NCI-H2227 (cell line): Measurements from ENCODE around the gene AKAP6.

ENCODE experiments used
- DNase-seq: peaks from one replicate; lab custom pipeline; 2025; ENCODE audit not compliant: unreplicated experiment; lab: John Stamatoyannopoulos, UW

Gene AKAP6

DNA sequence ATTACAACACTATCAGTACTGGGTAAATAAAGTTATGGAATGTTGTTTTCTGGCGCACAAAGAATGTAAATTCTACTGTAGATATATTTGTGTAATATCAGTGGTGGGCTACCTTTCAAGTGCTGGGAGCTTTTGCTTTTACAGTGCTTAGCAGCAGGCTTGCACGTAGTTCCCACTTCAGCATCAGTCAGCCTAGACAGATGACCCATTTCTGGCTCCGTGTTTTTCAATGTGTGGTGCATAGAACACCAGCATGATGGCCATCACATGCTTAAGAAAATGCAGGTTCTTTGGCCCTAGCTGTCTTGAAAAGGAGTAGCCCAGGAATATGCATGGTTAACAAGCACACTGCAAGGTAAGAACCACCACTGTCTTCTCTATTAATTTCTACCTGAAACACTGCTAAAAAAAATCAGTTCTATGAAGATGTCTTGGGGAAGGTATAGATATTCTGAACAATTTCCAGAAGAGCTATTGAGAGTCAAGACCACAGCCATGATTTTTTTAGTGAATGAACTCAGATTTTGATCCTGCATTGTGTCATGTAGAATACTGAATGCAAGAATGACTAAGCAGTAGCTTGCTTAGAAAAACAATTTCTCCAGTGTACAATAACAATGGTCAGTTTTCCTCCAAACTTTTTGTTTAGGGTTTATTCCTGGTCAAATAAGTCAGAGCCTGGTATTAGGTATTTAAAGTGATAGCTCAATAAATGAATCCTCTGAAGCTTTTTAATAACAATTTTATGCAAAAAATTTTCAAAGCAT is 195.7 kb downstream of the AKAP6 start:
- no peak for DNase-seq

DNA sequence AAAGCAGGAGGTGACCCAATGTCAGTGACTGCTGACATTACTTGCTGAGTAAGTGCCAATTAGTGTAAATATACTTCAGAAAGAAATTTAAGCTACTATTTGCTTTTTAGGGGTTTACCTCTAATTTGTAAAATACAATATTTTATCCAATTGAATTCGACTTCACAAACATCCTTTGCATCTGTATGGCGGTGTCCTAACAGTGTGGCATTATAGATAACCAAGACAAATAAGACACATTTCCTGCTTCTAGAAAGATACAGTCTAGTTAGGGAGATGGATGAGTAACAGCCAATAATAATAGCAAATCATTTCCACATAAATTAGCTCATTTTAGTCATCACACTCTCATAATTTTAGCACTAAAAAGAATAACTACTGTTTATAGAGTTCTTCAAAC is 196.5 kb downstream of the AKAP6 start:
- no peak for DNase-seq

DNA sequence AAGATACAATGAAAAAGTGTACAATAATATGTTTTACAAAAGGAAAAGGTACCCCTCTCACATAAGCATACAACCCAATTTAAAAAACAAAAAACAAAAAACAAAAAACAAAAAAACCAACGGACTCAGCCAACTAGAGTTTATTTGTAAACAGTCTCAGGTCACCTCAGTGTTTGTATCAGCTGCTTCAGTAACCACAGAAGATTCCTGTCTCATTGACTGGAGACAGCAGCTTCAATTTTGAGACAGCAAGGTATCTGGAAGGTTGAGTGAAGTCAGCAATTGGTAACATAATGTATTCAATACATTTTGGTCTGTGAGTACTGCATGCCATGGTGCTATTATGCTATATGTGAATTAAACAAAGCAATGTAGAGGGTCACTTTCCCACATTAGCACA is 201.7 kb downstream of the AKAP6 start:
- DNase-seq, result no peak

DNA sequence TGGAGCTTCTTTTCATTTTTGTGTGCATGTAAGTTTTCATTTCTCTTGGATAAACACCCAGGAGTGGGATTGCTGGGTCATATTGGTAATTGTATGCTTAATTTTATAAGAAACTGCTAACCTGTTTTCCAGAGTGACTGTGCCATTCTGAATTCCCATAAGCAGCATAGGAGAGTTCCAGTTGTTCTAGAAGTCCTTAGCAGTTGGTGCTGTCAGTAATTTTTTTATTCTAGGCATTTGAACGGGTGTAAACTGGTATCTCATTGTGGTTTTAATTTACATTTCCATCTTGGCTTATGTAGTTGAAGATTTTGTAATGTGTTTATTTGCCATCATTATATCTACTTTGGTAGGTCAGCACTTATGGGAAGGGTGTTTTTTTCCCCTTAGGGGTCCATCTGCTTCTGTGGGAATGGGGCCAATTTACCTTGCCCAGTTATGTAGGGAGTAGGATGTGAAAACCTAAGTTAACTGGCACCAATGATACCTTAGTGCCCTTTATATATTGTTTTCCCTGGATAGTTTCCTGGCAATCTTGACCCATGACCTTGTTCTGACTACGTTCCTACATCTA is 202.9 kb downstream of the AKAP6 start:
- no peak for DNase-seq

DNA sequence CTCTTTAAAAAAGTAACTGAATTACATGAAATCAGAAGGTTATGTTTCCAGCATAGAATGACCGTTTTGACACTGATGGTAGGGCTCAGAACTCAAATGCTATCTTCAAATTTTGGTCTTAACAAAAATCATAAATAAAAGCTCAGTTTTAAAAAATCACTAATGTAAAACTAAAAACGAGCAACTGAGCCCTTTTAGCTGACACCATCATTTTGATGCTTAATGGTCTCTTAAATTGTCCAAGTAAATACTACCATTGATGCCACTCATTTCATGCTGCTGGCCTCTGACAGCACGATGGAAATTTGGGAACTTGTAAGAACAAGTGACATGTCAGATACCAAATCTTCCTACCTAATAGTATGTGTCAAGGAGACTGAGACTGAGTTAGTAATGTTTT is 205.0 kb downstream of the AKAP6 start:
- no peak for DNase-seq

DNA sequence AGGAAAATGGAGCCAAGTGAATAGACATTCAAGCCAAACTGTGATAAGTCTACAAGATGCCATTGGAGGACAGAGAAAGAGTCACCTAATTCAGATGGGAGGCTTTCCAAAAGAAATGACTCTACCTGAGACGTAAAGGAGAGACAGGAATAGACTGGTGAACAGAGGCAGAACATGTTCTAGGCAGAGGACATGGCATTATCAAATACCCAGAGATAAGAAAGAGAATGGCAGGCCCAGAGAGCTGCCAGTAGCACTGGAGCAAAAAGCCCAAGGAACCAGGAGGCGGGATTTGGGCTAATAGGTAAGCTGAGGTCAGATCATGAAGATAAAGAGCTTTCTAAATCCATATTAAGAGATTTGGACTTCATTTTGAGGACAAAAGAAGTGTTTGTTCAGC is 207.1 kb downstream of the AKAP6 start:
- DNase-seq, result no peak

DNA sequence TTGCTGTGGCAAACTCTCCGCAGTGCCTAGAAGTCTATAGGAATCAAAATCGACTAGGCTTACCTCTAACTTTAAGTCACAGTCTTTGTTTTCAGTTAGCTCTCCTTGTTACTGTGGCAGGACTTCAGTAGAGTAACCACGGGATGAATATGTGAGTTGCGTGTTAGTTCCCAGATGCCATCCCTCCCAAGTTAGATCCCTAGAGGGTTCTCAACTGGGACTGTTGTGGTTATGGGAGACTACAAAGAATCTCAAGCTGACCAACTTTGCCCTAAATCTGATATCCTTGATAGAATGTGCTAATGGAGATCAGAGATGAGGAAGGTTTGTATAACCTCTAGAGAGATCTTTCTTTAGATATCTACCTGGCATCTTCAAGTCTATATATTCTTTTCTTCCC is 208.1 kb downstream of the AKAP6 start:
- no peak for DNase-seq

DNA sequence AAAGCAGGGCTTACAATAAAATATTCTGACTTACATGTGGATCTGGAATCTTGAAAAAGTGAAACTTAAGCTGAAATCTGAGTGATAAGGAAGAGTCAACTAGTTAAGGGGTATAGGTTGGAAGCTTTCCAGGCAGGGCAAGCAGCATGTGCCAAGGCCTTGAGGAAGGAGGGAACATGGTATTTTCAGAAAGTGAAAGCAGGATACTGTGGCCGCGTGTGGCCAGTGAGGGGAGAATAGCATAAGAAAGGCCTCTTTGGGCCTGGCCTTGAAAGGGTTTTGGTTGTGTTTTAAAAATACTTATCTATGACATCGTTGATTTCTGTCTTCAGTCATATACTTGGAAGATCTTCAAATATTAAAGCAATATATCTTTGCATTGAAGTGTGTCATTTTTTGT is 213.4 kb downstream of the AKAP6 start:
- no peak for DNase-seq

DNA sequence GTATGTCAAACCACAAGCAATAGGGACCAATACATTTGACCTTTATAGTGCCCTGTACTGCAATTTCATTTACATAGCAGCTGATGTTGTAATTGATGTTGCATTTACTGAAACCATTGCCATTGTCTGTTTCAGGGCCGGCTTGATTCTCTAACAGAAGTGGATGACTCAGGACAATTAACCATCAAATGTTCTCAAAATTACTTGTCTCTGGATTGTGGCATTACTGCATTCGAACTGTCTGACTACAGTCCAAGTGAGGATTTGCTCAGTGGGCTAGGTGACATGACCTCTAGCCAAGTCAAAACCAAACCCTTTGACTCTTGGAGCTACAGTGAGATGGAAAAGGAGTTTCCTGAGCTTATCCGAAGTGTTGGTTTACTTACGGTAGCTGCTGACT is 216.0 kb downstream of the AKAP6 start:
- DNase-seq, result no peak

DNA sequence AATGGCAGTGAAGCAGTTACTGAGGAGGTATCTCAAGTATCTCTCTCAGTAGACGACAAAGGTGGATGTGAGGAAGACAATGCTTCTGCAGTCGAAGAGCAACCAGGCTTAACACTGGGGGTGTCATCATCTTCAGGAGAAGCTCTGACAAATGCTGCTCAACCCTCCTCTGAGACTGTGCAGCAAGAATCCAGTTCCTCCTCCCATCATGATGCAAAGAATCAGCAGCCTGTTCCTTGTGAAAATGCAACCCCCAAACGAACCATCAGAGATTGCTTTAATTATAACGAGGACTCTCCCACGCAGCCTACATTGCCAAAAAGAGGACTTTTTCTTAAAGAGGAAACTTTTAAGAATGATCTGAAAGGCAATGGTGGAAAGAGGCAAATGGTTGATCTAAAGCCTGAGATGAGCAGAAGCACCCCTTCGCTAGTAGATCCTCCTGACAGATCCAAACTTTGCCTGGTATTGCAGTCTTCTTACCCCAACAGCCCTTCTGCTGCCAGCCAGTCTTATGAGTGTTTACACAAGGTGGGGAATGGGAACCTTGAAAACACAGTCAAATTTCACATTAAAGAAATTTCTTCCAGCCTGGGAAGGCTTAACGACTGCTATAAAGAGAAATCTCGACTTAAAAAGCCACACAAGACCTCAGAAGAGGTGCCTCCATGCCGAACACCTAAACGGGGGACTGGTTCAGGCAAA is 216.6 kb downstream of the AKAP6 start:
- DNase-seq, result no peak

DNA sequence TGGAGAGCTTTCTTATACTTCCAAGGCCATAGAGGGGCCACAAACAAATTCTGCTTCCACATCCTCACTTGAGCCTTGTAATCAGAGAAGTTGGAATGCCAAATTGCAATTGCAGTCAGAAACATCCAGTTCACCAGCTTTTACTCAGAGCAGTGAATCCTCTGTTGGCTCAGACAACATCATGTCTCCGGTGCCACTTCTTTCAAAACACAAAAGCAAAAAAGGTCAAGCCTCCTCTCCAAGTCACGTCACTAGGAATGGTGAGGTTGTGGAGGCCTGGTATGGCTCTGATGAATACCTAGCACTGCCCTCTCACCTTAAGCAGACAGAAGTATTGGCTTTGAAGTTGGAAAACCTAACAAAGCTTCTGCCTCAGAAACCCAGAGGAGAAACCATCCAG is 217.1 kb downstream of the AKAP6 start:
- no peak for DNase-seq

DNA sequence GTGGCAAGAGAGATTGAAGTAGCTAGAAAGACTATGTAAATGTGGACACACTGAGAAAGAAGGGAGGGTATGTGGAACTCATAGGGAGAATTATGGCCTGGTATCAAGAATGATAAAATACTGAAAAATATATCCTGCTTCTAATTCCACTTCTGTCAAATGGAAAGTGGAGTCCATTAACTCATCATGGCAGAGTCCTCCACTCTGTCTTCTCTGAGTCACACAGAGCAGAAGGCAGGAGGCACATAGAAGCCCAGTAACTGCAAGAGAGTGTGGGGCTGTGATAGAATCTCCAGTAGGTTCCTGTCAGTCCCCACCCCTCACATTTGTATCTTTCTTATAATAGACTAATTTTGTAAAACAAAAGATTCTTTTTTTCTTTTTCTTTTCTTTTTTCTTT is 223.7 kb downstream of the AKAP6 start:
- no peak for DNase-seq

DNA sequence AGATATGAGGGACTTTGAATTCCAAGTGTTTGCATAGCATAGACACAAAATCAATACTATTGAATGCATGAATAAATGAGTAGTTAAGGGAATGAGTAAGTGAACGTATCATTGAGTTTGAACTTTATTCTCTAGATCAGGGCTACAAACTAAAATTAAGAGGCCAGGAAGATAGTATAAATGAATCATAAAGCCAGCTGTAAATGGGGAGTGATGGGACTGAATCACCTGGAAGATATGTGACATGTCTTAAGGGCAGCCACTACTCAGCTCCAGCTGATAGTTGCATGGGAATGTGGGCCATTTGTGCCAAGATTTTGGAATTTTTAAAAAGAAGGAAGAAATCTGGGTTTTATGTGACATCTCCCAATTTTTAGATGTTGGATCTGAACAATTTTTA is 229.9 kb downstream of the AKAP6 start:
- no peak for DNase-seq

DNA sequence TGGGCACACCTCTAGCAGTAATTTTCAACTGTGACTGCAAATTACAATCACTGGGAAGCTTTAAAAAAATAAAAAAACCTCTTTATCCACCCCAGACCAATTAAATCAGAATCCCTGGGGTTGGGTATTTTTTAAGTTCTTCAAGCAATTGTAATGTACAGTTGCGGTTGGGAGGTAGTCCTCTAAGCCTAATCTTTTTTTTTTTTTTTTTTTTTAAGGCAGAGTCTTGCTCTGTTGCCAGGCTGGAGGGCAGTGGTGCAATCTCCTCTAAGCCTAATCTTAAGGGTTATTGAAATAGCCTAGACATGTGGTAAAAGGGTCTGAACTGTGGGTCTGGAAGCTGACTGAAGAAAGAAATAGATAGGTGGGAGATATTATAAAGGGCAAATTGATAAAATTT is 230.5 kb downstream of the AKAP6 start:
- no peak for DNase-seq

DNA sequence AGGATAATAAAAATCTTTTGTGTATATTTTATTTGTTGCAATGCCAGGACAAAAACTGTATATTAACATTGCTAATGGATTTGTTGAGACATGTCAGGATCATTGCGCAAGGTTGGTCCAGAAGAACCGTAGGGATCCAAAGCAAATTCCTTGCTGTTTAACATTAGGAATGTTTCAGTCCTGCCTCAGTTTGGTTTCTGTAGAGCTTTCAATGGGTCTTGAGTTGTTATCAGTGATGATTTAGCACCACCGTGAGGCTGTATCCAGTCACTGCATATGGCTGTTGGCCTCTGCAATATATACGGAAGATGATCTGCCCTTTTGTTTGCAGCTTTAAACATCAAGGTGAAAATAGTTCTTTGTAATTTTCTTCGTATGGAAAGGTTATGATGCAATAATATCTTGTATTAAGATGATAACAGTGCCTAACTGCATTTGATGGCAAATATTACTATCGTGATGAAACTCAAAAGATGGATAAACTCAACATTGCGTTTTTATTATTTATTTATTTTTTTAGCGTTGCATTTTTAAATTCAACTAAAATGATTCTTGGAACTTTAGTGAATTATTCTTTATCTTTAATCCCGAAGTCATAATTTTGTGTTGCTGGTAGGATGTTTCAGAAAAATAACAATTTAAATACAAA is 231.2 kb downstream of the AKAP6 start:
- peak; percentile 79 for DNase-seq

DNA sequence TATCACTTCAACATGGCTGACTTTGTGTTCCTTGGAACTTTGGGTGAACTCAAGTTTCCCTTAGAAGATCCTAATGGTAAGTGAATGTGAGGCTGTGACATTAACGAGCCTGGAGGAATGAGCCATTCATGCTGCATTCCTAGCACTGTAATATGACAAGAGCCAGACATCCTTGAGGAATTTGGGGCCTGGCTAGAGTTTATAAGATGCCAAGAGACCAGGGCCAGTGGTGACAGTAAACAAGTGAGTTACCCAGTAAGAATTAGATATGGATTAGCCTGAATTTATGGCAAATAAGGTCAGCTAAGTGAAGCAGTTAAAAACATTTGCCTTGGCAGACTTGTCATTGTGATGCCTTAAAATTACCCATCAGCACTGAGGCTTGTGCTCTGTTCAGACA is 232.4 kb downstream of the AKAP6 start:
- DNase-seq, result no peak

DNA sequence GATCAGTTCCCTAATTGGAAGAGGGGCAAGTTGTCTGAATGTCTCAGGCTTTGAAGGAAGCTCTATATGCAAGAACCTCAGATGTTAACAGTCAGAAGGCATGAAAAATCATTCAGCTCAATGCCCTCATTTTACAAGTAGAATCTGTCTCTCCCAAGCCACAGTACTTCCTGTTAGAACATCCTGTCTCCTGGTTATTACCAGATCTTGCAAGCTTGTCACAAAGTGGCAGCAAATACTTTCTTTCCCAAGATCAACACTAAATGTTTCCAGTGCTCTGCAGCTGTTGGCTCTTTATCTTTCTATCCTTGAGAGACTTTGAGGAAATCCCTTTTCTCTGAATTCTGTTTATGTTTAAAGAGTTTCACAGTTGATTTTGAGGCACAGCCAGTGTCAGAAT is 235.5 kb downstream of the AKAP6 start:
- no peak for DNase-seq

DNA sequence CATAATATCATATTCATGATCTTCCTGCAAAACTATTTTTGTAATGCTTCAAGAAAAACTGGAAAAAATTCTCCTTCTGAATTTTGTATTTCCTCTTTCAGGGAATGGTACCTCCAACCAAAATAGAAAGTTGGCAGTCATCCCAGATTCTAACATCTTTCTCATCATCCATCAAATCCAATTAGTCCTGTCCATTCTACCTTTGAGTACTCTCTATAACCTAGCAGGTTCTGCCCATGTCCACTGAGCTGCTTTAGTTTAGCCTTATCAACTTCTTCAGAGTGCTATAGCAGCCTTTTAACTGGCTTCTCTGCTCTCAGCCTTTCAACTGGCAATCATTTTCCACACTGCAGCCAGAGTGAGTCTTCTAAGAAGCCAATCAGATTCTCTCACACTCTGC is 236.2 kb downstream of the AKAP6 start:
- peak; percentile 20 for DNase-seq

DNA sequence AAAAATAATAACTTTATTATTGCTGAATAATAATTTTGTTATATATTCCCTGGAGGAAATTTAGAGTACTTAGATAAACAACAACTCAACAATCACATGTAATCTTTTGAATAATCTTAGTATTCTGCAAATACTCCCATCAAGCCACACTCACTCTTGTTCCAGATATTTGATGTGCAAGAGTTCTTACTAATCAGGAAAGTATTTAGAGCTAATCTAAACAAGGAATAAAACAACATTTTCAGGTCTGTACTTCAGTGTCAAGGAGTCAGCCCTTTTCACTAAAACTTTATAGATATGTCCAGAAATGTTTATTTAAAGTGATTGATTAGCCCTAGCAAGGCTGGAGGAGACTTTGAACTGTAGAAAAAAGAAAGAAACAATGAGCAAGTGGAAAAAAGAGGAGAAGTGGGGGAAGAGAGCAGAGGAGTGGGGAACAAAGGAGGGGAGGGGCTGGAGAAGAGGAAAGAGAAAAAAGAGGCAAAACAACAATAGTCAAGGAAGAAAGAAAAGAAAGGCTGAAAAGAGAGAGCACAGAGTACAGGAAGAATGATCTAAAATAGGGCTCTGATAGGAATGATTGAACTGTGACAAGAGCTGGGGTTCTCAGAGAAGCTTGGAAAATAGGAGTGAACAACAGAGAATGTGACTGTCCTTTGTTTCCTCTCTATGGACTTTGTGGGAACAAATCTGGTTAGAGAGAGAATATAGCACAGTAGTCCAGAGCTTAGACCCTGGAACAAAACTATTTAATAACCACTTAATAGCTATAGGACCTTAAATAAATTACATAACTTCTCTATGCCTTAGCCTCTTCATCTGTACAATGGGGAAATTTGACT is 238.7 kb downstream of the AKAP6 start:
- no peak for DNase-seq

DNA sequence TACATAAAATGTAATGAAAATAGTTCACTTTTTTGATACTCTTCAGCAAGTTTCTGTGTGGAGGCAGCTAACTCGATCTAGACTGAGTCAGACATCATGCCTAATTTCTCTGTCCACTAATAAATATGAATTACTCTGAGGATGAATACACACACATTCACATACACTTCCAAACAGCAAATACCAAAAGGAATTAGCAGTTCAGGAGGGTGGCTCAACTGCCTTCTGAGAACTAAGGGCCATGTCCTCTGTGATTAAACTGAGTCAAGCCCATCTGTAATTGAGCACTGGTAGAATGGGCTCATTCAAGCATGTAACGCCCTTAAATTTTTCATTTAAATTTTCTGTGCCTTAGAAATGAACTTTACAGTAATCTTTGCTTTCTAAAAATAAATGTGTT is 242.5 kb downstream of the AKAP6 start:
- DNase-seq, result no peak
